ES-I3 (cell line): ENCODE results near the gene FSTL5.
"Not testable (repeated sequence)": the region's sequence is repeated elsewhere in the genome, so short reads cannot be mapped to it uniquely, and the experiment has no call there.

Source experiments
- H3K36me3 ChIP-seq: 2 replicates; pipeline ENCODE4 v1.6.1; 2013; ENCODE audit warnings: mild to moderate bottlenecking, low read length, control low read depth, moderate library complexity; ENCODE audit not compliant: insufficient read depth
- H3K4me1 ChIP-seq: 2 replicates; pipeline ENCODE4 v1.6.1; 2013; ENCODE audit warnings: mild to moderate bottlenecking, control low read depth, low read length; ENCODE audit not compliant: insufficient read depth
- H3K9ac ChIP-seq: 2 replicates; pipeline ENCODE4 v1.6.1; 2013; ENCODE audit warnings: low read depth, mild to moderate bottlenecking, low read length, moderate library complexity
- H3K9me3 ChIP-seq: 2 replicates; pipeline ENCODE4 v1.6.1; 2013; ENCODE audit warnings: mild to moderate bottlenecking, low read length, moderate library complexity; ENCODE audit not compliant: control insufficient read depth, insufficient read depth

The FSTL5 gene

DNA sequence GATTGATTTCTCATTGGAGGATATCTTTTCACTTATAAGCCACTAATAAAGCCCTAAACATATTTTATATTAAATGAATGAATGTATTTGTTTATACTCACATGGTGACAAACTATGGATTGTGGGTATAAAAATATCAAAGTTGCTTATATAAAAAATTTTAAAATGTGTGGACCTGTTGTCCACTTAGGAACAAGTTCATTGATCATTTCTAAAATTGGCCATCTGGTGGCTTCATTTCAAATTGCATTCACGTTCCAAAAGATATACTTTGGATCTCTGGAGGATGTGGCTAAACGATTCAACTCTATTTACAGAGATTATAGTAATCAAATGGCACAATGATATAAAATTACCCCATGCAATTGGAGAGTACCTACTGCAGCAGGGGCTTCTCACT lies 32.5 kb downstream of the FSTL5 start:
- no peaks in the 10 kb centered on the region for H3K9me3 ChIP-seq
- H3K4me1 ChIP-seq = peaks cover 4% of the 10 kb centered on the region; the same call in 1 of the 2 replicates
- no peaks in the 10 kb centered on the region for H3K36me3 ChIP-seq

DNA sequence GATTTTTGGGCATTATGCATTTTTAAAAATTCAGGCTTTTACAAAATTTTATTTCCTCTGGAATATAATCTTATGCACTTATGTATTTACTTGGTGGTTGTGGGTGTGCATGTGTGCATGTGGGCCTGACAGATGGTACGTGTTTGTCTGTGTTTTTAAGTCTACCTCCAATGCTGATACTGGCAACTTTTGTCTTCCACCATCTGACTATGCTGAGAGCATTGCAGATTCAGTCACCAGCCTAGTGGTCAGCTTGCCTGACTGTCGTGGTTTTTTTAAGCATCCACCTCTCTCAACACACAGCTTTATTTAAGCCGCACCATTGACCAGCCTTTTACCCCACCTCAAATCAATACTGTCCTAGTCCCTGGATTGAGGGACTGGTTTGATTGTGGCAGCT lies 37.1 kb downstream of the FSTL5 start:
- H3K9me3 ChIP-seq = no peaks in the 10 kb centered on the region
- H3K9ac ChIP-seq = no peak overlapping the region
- H3K4me1 ChIP-seq = no peaks in the 10 kb centered on the region
- no peaks in the 10 kb centered on the region for H3K36me3 ChIP-seq

More for the DNA sequence above, 32.5 kb downstream of the FSTL5 start:
- H3K9ac ChIP-seq = no peak overlapping the region

DNA sequence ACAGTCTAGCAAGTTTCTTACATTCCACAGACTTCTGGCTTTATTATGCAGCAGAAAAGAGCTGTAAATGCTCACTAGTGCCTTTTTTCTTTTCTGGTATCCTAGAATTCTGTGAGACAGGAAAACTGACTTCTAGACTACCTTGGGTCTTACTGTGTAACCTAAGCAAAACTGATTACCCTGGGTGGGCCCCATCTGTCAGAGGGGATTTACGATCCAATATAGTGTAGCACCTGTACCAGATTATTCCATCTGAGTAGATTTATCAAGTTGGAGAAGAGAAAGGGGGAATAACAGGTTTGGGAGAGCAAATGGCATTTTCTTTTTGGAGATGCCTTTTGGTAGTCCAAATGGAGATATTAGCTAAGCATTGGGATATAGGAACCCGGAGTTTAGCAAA lies 46.7 kb downstream of the FSTL5 start:
- H3K9me3 ChIP-seq = no peaks in the 10 kb centered on the region
- no peak overlapping the region for H3K9ac ChIP-seq
- H3K36me3 ChIP-seq = no peaks in the 10 kb centered on the region
- peaks cover 27% of the 10 kb centered on the region for H3K4me1 ChIP-seq

DNA sequence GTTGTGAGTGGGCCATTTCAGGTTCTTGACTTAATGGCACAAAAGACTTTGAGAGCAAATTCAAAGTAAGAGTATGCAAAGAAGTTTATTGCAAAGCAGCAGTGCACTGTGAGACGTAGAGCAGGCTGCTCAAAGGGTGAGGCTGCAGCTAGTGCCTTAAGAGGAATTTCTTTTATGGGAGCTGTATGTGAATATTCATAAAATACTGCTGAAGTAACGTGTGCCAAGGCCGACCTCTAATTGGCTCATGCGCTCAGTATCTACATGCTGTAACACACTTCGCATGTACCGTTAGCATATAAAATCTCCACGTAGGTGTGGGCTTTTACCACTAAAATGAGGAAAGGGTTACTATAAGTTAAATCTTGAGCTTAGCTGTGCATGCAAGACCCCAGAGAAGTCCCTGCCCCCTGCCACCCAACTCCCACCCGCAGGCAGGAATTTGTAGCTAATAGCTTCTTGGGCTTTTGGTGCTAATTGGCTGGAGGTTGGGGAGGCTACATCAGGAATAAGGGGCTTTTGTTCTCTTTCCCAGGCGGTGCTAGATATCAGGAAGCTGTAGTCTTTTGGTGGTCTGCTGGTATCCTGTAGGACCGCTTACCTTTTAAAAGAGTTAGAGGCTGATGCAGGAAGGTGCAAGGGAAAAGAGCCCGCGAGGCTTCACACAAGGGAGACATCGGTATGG lies 47.6 kb downstream of the FSTL5 start:
- no peaks in the 10 kb centered on the region for H3K36me3 ChIP-seq
- peaks cover 27% of the 10 kb centered on the region for H3K4me1 ChIP-seq
- peak overlapping the region; percentile 17; the same call in 1 of the 2 replicates for H3K9ac ChIP-seq
- no peaks in the 10 kb centered on the region for H3K9me3 ChIP-seq

DNA sequence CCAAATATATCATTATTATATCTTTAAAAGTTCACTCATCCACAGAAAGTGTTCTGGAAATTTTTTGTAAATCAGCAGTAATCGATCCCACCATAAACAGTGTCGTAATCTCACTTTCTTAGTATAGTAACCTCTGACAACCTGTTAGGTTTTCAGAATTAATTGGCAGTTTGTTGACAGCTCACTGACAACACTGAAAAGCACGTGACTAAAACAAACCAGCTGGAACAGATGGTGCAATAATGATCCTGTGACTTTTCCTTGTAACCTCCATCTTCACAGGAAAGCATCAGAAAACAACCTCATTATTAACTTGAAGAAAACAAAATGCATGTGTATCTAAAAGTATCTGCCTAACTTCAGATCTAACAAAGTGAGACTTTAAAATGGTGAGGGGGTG lies 48.5 kb downstream of the FSTL5 start:
- no peaks in the 10 kb centered on the region for H3K36me3 ChIP-seq
- H3K9ac ChIP-seq = no peak overlapping the region
- peaks cover 27% of the 10 kb centered on the region for H3K4me1 ChIP-seq
- H3K9me3 ChIP-seq = no peaks in the 10 kb centered on the region

DNA sequence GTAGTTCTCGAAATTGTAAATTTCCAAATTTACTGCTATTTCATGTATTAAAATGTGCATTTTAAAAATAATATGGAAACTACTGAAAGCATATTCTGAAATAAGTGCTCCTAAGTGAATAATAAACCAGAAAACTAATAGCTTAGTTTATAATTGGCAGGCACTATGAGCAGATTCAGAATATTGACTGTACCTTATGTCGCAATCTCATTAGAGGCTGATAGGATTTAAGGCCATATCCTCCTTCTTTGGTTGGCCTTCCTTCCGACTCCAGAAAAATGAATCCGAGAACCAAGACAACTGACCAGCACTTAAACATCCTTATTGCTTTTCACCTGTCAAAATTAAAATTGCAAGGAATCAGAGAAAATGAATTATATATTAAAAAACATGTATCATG lies 52.7 kb downstream of the FSTL5 start:
- Histone ChIP-seq H3K36me3 (no peaks in the 10 kb centered on the region), H3K9me3 (no peaks in the 10 kb centered on the region), H3K4me1 (peaks cover 31% of the 10 kb centered on the region), H3K9ac (no peak overlapping the region)

DNA sequence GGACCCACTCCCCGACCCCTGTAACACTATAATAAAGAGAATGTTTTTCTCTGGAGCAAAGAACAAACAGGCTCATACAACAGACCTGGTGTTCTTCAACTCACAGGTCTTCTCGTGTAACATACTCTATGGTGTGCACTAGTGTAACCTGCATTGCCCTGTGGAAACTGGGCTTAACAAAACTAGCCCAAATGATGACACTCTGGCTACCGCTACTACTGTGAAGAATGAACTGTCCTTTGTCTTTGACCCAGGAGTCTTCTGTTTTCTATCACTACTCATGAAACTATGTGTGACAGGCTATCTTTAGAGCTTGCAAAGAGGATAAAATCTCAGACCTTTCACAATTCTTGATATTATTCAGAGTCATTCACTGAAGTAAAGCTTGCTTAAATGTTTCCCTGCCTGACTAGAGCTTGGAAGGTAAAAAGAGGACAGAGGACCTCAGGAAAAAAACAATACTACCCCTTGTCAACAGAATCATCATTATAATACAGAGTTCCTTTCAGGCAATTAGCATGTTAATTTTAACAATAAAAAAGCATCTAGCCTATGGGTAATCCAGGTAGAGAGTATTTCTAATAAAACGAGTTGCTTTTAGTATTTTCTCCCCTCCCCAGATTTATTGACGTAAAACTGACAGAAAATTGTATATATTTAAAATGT lies 59.2 kb downstream of the FSTL5 start:
- H3K4me1 ChIP-seq = peaks cover 21% of the 10 kb centered on the region
- no peak overlapping the region for H3K9ac ChIP-seq
- no peaks in the 10 kb centered on the region for H3K36me3 ChIP-seq
- H3K9me3 ChIP-seq = no peaks in the 10 kb centered on the region

DNA sequence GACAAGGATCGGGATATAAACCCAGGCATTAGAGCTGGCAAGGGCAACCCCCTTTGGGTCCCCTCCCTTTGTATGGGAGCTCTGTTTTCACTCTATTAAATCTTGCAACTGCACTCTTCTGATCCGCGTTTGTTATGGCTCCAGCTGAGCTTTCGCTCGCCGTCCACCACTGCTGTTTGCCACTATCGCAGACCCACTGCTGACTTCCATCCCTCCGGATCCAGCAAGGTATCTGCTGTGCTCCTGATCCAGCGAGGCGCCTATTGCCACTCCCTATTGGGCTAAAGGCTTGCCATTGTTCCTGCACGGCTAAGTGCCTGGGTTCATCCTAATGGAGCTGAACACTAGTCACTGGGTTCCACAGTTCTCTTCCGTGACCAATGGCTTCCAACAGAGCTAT lies 59.9 kb downstream of the FSTL5 start:
- not testable (repeated sequence) for H3K9ac ChIP-seq, H3K9me3 ChIP-seq, H3K36me3 ChIP-seq
- peaks cover 21% of the 10 kb centered on the region for H3K4me1 ChIP-seq

DNA sequence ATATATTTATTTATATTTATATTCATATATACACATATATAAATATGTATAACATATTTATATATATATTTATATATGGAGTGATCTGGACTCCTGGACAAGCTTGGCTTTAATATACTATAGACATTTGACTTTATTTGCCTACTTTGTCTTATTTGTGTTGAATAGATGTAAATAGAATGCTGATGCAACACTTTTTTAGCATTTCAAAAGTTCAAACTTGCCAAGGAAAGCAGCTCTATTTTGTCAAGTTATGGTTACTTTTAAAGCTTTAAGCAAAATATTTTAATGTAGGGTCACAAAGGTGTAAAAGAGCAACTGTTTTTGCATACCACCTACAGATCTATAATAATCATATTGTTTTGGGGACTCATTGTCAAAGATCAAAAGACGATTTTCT lies 61.1 kb downstream of the FSTL5 start:
- Histone ChIP-seq H3K4me1 (peaks cover 21% of the 10 kb centered on the region), H3K36me3 (no peaks in the 10 kb centered on the region)

DNA sequence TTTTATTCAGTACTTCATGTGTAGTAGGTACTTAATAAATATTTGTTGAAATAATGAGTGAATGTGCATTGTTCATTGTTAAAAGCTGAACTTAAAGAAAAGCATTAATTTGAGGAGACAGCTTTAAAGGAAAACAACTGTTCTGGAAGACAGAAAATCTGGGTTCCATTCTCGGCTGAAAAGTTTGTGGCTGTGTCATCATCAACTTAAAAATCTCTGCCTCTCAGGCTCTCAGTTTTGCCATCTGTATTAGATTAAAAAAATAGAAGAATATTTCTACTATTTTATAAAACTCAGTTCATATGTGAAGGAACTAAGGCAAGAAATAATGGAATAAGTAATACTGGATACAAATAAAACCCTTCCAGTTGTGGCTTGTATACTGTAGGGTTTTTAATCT lies 62.5 kb downstream of the FSTL5 start:
- no peaks in the 10 kb centered on the region for H3K9me3 ChIP-seq
- no peaks in the 10 kb centered on the region for H3K36me3 ChIP-seq
- H3K4me1 ChIP-seq = peaks cover 14% of the 10 kb centered on the region
- no peak overlapping the region for H3K9ac ChIP-seq

More for the DNA sequence above, 61.1 kb downstream of the FSTL5 start:
- H3K9ac ChIP-seq = no peak overlapping the region
- H3K9me3 ChIP-seq = no peaks in the 10 kb centered on the region

DNA sequence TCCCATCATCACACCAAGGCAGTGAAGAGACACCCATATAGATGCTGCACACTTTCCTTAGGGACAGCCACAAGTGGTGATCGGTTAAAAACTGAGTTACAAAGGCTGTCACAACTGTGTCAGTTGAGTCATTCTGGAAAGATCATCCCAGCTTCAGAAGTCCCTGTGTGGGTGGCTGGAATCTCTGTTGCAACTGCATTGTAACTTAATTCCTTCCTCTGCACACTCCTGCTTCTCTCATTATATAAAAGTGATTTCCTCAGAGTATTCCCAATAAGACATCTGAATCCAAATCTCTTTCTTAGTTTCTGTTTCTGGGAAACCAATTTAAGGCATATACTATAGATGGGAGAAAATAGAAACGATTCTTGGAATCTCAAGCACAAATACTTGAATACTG lies 88.1 kb downstream of the FSTL5 start:
- Histone ChIP-seq H3K9me3 (no peaks in the 10 kb centered on the region), H3K4me1 (no peaks in the 10 kb centered on the region), H3K36me3 (no peaks in the 10 kb centered on the region), H3K9ac (no peak overlapping the region)

DNA sequence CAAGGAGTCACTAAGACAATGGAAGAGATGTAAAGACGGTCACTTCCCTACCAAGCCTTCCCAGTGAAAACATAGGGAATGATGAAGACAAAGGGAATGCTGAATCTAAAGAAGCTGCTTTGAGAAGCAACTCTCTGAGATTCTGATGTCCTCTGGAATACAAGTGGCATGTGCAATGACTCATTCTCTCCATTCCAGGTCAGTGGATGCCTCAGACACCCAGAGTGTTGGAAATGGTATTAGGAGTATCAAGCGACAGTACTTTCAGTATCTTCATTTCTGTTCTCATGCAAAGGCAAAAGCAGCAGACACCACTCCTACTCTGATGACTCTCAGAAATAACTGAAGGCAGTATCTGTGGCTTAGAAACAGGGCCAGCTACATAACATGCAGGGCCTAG lies 102.6 kb downstream of the FSTL5 start:
- Histone ChIP-seq H3K4me1 (peaks cover 10% of the 10 kb centered on the region; the same call in 1 of the 2 replicates), H3K9ac (no peak overlapping the region; the same call in 1 of the 2 replicates), H3K36me3 (no peaks in the 10 kb centered on the region), H3K9me3 (no peaks in the 10 kb centered on the region)

DNA sequence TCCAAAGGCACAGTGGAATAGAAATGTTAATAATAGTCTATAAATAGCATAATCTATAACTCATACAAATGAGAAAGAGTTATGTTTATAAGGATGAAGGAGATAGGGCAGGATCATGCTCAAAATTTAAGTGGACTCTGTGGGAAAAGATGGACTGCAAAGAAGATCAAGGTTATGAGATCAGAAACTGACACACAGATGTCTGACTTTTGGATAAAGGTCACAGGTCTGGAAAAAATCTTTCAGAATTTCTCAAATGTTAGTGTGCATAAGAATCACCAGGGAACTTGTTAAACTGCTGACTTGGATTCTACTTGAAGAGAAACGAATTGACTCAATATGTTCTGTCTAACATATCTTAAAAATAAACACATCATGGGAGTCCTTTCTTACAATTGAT lies 104.1 kb downstream of the FSTL5 start:
- Histone ChIP-seq H3K9me3 (no peaks in the 10 kb centered on the region), H3K9ac (no peak overlapping the region)

DNA sequence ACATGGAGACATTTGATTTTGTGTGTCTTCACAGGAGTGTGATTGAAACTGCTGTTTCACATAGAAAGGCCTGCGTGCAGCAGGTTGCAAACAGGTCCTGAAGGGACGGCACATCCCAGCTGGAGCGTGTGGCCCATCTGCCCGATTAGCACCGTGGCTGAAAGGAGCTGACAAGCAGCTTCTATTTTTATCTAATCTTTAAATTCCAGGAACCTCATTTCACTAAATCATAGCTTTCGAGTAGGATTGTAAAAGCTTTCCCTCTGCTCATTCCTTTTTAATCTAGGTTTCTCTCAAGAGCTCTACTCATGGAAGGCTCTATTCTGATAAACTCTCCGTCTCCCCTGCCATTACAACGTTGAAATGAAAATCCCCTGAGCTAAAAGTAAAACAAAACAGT lies 106.8 kb downstream of the FSTL5 start:
- H3K9ac ChIP-seq = no peak overlapping the region
- no peaks in the 10 kb centered on the region for H3K9me3 ChIP-seq
- no peaks in the 10 kb centered on the region for H3K36me3 ChIP-seq
- peaks cover 10% of the 10 kb centered on the region; the same call in 1 of the 2 replicates for H3K4me1 ChIP-seq

More for the DNA sequence above, 104.1 kb downstream of the FSTL5 start:
- no peaks in the 10 kb centered on the region for H3K36me3 ChIP-seq
- H3K4me1 ChIP-seq = peaks cover 10% of the 10 kb centered on the region; the same call in 1 of the 2 replicates

DNA sequence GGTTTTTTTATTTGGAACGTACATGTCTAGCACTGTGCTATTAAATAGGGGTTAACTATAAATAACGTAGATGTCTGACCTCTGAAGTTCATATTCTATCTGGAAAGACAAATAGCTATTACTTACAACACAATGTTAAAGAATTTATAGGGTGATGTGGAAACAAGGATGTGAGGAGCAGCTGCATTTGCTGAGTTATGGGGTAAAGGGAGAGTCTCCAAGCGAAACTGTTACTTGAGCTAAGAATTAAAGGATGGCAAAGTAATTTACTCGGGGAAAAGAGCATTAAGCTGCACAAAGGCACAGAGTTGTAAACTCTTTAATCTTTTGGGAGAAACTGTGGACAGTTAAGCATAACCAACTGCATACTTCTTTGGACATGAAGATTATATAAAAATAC lies 117.7 kb downstream of the FSTL5 start:
- Histone ChIP-seq H3K36me3 (no peaks in the 10 kb centered on the region), H3K9ac (no peak overlapping the region), H3K9me3 (no peaks in the 10 kb centered on the region), H3K4me1 (no peaks in the 10 kb centered on the region)
